ENCODE results near the gene KCTD19. TPM values are rescaled to one million over a fixed set of nuclear protein-coding genes. Genes with fewer than 3 reads are reported as not detected.

Gene KCTD19
- total and polyA plus RNA-seq, 5 experiments from 2014 or later = 0.03 TPM; not detected in 4

GRCh38 chr16:67346341-67346740 lies 19.8 kb upstream of the KCTD19 start:
- Mint-ChIP-seq H3K9me3 (no peaks in the 10 kb centered on the region), H3K27me3 (peaks cover 0 to 7% (median 5%) of the 10 kb centered on the region in 5 donors), H3K36me3 (no peaks in the 10 kb centered on the region), H3K4me3 (no peak overlapping the region), H3K4me1 (no peaks in the 10 kb centered on the region), H3K27ac (no peak overlapping the region)
- POLR2A ChIA-PET = no interaction called here
- DNase-seq = no peak
- ATAC-seq = no peak

GRCh38 chr16:67345401-67345800 lies 18.9 kb upstream of the KCTD19 start:
- no peak for ATAC-seq
- Mint-ChIP-seq H3K36me3 (no peaks in the 10 kb centered on the region), H3K4me1 (no peaks in the 10 kb centered on the region), H3K4me3 (no peak overlapping the region), H3K27ac (no peak overlapping the region), H3K27me3 (peaks cover 0 to 7% (median 5%) of the 10 kb centered on the region in 5 donors), H3K9me3 (no peaks in the 10 kb centered on the region)
- POLR2A ChIA-PET = no interaction called here
- no peak for DNase-seq

GRCh38 chr16:67342616-67343015 lies 16.1 kb upstream of the KCTD19 start:
- no peak for ATAC-seq
- POLR2A ChIA-PET = no interaction called here
- Mint-ChIP-seq H3K4me3 (no peak overlapping the region), H3K9me3 (no peaks in the 10 kb centered on the region), H3K27ac (no peak overlapping the region), H3K27me3 (peaks cover 0 to 9% (median 2%) of the 10 kb centered on the region in 5 donors), H3K4me1 (no peaks in the 10 kb centered on the region), H3K36me3 (no peaks in the 10 kb centered on the region)
- DNase-seq = no peak

- POLR2A ChIA-PET = no interaction called here
- Mint-ChIP-seq H3K27ac (no peak overlapping the region), H3K9me3 (peaks cover 0 to under 1% (median 0%) of the 10 kb centered on the region in 9 donors), H3K27me3 (peaks cover 0 to 9% (median 2%) of the 10 kb centered on the region in 5 donors), H3K36me3 (peaks cover 0 to under 1% (median 0%) of the 10 kb centered on the region in 3 donors), H3K4me3 (no peak overlapping the region), H3K4me1 (no peaks in the 10 kb centered on the region)
- ATAC-seq (no peak), DNase-seq (no peak)
Observed at GRCh38 chr16:67341250-67341649, 14.7 kb upstream of the KCTD19 start.

GRCh38 chr16:67339453-67339852 lies 12.9 kb upstream of the KCTD19 start:
- DNase-seq = no peak
- POLR2A ChIA-PET = no interaction called here
- Mint-ChIP-seq H3K27me3 (peaks cover 0 to 9% (median 3%) of the 10 kb centered on the region in 5 donors), H3K36me3 (peaks cover 0 to 17% (median 12%) of the 10 kb centered on the region in 3 donors), H3K4me1 (no peaks in the 10 kb centered on the region), H3K27ac (no peak overlapping the region), H3K9me3 (peaks cover 0 to 18% (median 8%) of the 10 kb centered on the region in 9 donors), H3K4me3 (no peak overlapping the region)
- no peak for ATAC-seq

- H3K36me3 Mint-ChIP-seq = peaks cover 0 to 17% (median 12%) of the 10 kb centered on the region in 3 donors
- no peak overlapping the region for H3K4me3 Mint-ChIP-seq
- ATAC-seq = no peak
- no peak overlapping the region for H3K27ac Mint-ChIP-seq
- H3K9me3 Mint-ChIP-seq = peaks cover 0 to 22% (median 8%) of the 10 kb centered on the region in 9 donors
- H3K27me3 Mint-ChIP-seq = peaks cover 0 to 3% (median 2%) of the 10 kb centered on the region in 5 donors
- DNase-seq = no peak
- POLR2A ChIA-PET = no interaction called here
- H3K4me1 Mint-ChIP-seq = no peaks in the 10 kb centered on the region
Observed at GRCh38 chr16:67336648-67337047, 10.1 kb upstream of the KCTD19 start.

- Mint-ChIP-seq H3K4me1 (no peaks in the 10 kb centered on the region), H3K27me3 (peaks cover 0 to 3% (median 2%) of the 10 kb centered on the region in 5 donors), H3K27ac (no peak overlapping the region), H3K4me3 (no peak overlapping the region), H3K36me3 (peaks cover 0 to 17% (median 12%) of the 10 kb centered on the region in 3 donors), H3K9me3 (peaks cover 0 to 22% (median 8%) of the 10 kb centered on the region in 9 donors)
- POLR2A ChIA-PET = no interaction called here
- no peak for DNase-seq
- ATAC-seq = no peak
Observed at GRCh38 chr16:67336116-67336515, 9.6 kb upstream of the KCTD19 start.

GRCh38 chr16:67333315-67333714 lies 6.8 kb upstream of the KCTD19 start:
- no peak overlapping the region for H3K27ac Mint-ChIP-seq
- H3K36me3 Mint-ChIP-seq = peaks cover 0 to 17% (median 12%) of the 10 kb centered on the region in 3 donors
- peaks cover 0 to 22% (median 8%) of the 10 kb centered on the region in 9 donors for H3K9me3 Mint-ChIP-seq

GRCh38 chr16:67329901-67330300 lies 3.4 kb upstream of the KCTD19 start:
- no peak overlapping the region for H3K4me3 Mint-ChIP-seq

More at GRCh38 chr16:67333315-67333714, 6.8 kb upstream of the KCTD19 start:
- POLR2A ChIA-PET = no interaction called here
- DNase-seq (no peak), ATAC-seq (no peak)
- Mint-ChIP-seq H3K4me1 (no peaks in the 10 kb centered on the region), H3K27me3 (peaks cover 0 to 2% (median 0%) of the 10 kb centered on the region in 5 donors), H3K4me3 (no peak overlapping the region)

GRCh38 chr16:67327743-67328142 lies 1.2 kb upstream of the KCTD19 start:
- ATAC-seq (no peak), DNase-seq (no peak)
- peak overlapping the region in 7 of 10 donors; percentile 0 to 51 (median 5) for H3K27ac Mint-ChIP-seq
- H3K27me3 Mint-ChIP-seq = peaks cover 1 to 12% (median 4%) of the 10 kb centered on the region in 5 donors
- peak overlapping the region in 7 of 10 donors; percentile 4 to 53 (median 14) for H3K4me3 Mint-ChIP-seq
- no peaks in the 10 kb centered on the region for H3K9me3 Mint-ChIP-seq
- POLR2A ChIA-PET = no interaction called here
- H3K36me3 Mint-ChIP-seq = no peaks in the 10 kb centered on the region
- peaks cover 12 to 27% (median 16%) of the 10 kb centered on the region in 4 donors for H3K4me1 Mint-ChIP-seq

More at GRCh38 chr16:67329901-67330300, 3.4 kb upstream of the KCTD19 start:
- ATAC-seq (no peak), DNase-seq (no peak)
- Mint-ChIP-seq H3K27ac (no peak overlapping the region), H3K4me1 (peaks cover 12 to 21% (median 16%) of the 10 kb centered on the region in 4 donors), H3K9me3 (peaks cover 0 to 11% (median 0%) of the 10 kb centered on the region in 9 donors), H3K27me3 (peaks cover 0 to 3% (median 0%) of the 10 kb centered on the region in 5 donors), H3K36me3 (peaks cover 0 to 4% (median 3%) of the 10 kb centered on the region in 3 donors)
- POLR2A ChIA-PET = no interaction called here

- POLR2A ChIA-PET = interaction anchor here (0.6 kb wide), 1 partner anchor 12 kb away, joined by 3 read pairs; no protein-coding TSS in a partner anchor
- Mint-ChIP-seq H3K9me3 (no peaks in the 10 kb centered on the region), H3K36me3 (no peaks in the 10 kb centered on the region), H3K4me1 (peaks cover 12 to 27% (median 16%) of the 10 kb centered on the region in 4 donors), H3K27ac (peak overlapping the region; percentile 14 to 92 (median 52)), H3K27me3 (peaks cover 5 to 21% (median 9%) of the 10 kb centered on the region in 5 donors), H3K4me3 (peak overlapping the region; percentile 81 to 96 (median 92))
- DNase-seq (no peak), ATAC-seq (no peak)
Observed at GRCh38 chr16:67326115-67326471, 448 bp downstream of the KCTD19 start.

GRCh38 chr16:67317853-67318252 lies 8.7 kb downstream of the KCTD19 start:
- POLR2A ChIA-PET = no interaction called here
- H3K4me3 Mint-ChIP-seq = no peak overlapping the region
- ATAC-seq = no peak
- no peaks in the 10 kb centered on the region for H3K36me3 Mint-ChIP-seq
- no peak overlapping the region for H3K27ac Mint-ChIP-seq
- DNase-seq = no peak
- no peaks in the 10 kb centered on the region for H3K9me3 Mint-ChIP-seq
- no peaks in the 10 kb centered on the region for H3K4me1 Mint-ChIP-seq
- H3K27me3 Mint-ChIP-seq = peaks cover 17 to 27% (median 22%) of the 10 kb centered on the region in 5 donors

GRCh38 chr16:67312719-67313118 lies 13.8 kb downstream of the KCTD19 start:
- Mint-ChIP-seq H3K27me3 (peaks cover 0 to 13% (median 2%) of the 10 kb centered on the region in 5 donors), H3K4me3 (no peak overlapping the region), H3K4me1 (peaks cover 0 to 4% (median 0%) of the 10 kb centered on the region in 4 donors), H3K36me3 (no peaks in the 10 kb centered on the region), H3K27ac (peak overlapping the region in 1 of 10 donors; percentile 3), H3K9me3 (no peaks in the 10 kb centered on the region)
- no peak for DNase-seq
- no peak for ATAC-seq
- POLR2A ChIA-PET = no interaction called here

Measured in naive thymus-derived CD8-positive, alpha-beta T cell (primary cell).